HG03378 (cell line): ENCODE data around the gene KIF13A.
"Not testable (repeated sequence)": the region's sequence is repeated elsewhere in the genome, so short reads cannot be mapped to it uniquely, and the experiment has no call there.

Experiments used
- ATAC-seq: cut with Tn5 transposase; IDR thresholded peaks from one replicate; pipeline ENCODE4 v1.9.1; 2021; ENCODE audit warnings: mild to moderate bottlenecking, moderate library complexity; ENCODE audit not compliant: unreplicated experiment

Gene KIF13A

DNA sequence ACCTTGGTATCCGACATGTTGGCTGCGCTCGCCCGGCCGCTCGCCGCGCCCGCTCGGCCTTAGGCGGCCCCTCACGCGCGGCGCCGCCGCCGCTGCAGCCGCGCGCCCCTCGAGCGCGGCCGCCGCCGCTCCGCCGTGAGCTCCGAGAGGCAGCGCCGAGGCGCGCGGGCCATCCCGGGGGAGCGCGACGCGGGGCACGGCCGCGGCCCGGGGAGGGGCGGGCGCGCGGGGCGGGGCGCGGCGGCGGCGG lies at the start of gene KIF13A:
Gene KIF13A, minus strand, starts transcription at position 189 of the 250 bp plus-strand sequence. Its CDS starts 172 bp downstream, at position 17.
- no peak for ATAC-seq

DNA sequence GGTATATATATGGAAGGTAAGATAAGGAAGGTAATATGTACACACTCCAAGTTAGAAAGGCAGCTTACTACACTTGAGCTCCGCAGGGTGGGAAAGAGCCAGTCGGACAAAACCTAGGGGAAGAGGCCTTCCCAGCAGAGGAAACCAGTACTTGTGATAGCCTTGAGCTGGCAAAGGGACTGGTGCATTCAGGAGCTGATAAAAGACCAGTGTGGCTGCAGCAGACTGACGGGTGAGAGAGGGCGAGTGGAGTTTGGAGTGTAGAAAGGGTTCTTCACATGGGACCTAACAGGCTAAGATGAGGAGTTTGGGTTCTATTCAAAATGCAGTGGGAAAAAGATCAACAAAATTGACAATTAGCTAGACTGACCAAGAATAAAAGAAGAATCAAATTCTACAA lies 49.3 kb upstream of the KIF13A start:
- no peak for ATAC-seq

GRCh38 chr6:18035330-18035854 lies 48.0 kb upstream of the KIF13A start:
- ATAC-seq, result no peak

DNA sequence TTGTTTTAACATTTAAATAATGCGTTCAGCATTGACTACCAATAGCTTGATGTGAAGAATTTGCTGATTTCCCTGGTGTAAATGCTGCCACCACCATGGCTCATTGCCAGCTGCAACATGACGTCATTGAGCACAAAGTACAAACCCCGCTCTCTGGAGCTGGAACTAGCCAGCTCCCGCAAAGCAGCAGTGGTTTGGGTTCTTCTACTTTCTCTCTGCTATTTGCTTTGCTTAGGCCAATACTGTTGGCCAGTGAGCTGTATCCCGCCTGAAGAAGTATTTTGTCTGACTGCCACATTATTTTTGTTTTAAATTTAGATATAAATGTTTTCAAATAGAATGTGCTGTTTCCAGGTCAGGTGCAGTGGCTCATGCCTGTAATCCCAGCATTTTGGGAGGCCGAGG lies 47.4 kb upstream of the KIF13A start:
- no peak for ATAC-seq

- no peak for ATAC-seq
These were observed 44.3 kb upstream of the KIF13A start for GRCh38 chr6:18031680-18032256.

- no peak for ATAC-seq
These were observed 43.8 kb upstream of the KIF13A start for GRCh38 chr6:18031189-18031588.

- ATAC-seq, result no peak
These were observed 40.9 kb upstream of the KIF13A start for GRCh38 chr6:18028332-18028731.

DNA sequence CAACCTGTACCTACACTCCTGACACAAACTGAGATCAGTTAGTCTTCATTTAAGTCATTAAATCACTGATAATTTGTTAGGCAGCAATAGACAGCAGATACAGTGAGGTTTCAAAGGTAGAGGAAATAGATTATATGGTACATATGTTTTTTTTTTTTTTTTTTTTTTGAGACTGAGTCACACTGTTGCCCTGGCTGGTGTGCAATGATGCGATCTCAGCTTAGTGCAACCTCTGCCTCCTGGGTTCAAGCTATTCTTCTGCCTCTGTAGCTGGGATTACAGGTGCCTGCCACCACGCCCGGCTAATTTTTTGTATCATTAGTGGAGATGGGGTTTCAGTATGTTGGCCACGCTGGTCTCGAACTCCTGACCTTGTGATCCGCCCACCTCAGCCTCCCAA lies 38.2 kb upstream of the KIF13A start:
- no peak for ATAC-seq

GRCh38 chr6:18024876-18025275 lies 37.4 kb upstream of the KIF13A start:
- no peak for ATAC-seq

DNA sequence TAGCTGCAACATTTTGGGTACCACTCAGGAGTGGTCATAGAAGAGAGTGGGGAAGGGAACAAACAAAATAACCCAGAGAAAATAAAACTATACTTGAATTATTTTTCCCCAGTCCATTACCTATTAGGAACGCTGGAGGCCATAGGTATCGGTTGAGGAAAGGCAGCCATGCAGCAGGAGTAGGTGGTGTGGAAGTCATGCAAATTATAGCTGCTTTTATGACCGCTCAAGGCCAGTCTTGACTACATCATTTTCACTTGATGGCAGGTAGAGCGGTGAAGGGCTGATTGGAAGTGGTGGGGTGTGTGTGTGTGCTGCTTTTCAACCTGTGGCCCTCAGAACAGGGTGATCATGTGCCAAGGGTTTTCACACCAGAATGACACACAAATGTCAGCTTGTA lies 36.5 kb upstream of the KIF13A start:
- no peak for ATAC-seq

DNA sequence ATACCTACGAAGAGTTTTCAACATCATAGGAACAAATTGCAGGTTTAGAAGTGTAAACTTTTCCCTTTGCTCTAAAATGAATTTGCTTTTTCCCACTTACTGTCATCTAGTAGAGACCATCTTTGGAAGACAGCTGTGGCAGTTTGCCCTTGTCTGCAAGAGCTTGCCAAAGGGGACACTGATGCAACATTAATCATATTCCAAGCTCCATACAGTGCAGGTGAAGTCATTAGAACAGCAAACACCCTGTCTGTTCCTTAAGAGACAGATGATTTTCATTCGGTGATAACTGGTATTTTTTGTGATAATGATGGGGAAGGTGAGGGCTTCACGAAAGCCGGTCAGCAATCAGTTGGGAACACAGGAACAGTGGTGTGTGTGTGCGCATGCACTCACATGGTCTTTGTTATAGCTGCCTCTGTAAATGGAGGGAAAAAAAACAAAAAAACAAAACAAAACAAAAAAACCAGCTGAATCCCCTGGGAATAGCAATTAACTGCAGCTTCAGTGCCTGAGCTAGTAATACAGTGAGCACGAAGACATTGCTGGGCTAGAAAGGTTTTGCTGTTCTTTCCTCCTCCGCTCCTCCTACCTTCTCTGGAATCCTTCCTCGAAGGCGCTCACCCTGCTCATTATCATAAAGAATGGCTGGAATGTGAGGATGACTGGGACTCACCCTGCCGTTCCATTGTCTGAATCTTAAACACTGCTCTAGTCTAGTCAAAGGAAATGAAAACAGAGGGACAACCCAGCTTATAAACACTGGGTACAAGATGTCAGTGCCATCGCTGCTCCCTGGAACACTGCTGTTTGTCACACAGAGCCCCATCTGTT lies 35.2 kb upstream of the KIF13A start:
- no peak for ATAC-seq

DNA sequence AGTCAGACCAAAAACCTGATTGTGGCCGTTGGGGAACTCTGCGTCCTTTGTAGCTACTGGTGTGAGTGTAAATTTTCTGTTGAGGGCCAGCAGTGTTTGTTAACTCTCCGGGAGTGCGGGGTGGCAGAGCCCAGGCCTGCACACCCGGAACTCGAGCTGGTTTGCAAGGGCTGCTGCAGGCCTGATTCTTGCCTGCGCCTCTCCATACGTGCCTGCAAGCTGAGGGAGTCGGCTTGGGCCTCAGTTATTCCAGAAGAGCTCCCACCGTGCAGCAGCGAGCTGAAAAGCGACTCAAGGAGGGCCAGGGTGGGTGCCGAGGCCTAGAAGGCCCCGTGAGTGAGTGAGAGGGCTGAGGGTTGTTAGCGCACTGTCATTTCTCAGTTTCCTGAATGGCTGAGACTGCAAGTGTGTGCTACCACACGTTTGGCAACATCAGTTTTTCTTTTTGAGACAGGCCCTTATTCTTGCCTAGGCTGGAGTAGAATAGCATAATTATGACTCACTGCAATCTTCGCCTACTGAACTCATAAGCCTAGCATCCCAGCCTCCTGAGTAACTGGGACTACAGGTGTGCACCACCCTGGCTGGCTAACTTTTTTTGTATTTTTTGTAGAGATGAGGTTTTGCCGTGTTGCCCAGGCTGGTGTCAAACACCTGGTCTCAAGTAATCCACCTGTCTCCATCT lies 33.9 kb upstream of the KIF13A start:
- no peak for ATAC-seq

GRCh38 chr6:18020545-18020944 lies 33.1 kb upstream of the KIF13A start:
- ATAC-seq, result not testable (repeated sequence)

- ATAC-seq, result no peak
These were observed 32.4 kb upstream of the KIF13A start for GRCh38 chr6:18019539-18020534.

- ATAC-seq, result not testable (repeated sequence)
These were observed 31.7 kb upstream of the KIF13A start for GRCh38 chr6:18019133-18019532.

DNA sequence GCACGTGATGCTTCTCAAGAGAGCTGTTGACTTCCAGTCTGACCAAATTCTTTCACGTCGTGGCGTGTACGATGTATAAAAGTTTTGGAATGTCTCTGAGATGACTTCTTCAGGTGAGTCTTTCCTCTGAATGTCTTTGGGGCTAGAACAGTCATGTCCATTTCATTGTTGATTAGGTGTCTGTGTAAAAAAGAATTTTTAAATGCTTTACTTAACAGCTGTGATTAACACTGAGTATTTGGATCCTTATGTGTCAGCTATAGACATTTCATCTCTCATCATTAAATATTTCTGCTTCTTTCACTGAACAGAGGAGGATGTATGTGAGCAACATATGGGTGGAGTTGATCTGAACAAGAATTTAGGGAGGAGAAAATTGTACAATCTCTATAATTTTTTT lies 29.3 kb upstream of the KIF13A start:
- ATAC-seq, result no peak

- ATAC-seq, result no peak
These were observed 28.7 kb upstream of the KIF13A start for GRCh38 chr6:18016133-18016532.

GRCh38 chr6:18011287-18011686 lies 23.9 kb upstream of the KIF13A start:
- no peak for ATAC-seq

- ATAC-seq, result not testable (repeated sequence)
These were observed 23.1 kb upstream of the KIF13A start for GRCh38 chr6:18010540-18010939.

- no peak for ATAC-seq
These were observed 17.0 kb upstream of the KIF13A start for GRCh38 chr6:18004256-18004985.
